HFF-Myc (cell line): ENCODE measurements around the gene SLC39A2.

Experiments
- DNase-seq: peaks from one replicate; pipeline ENCODE4 v3.0.0-alpha.2; 2011; ENCODE audit warnings: low read depth; ENCODE audit errors: extremely low read depth
- H3K4me3 ChIP-seq: replicated peaks from 2 replicates; pipeline ENCODE4 v1.5.1; 2011; ENCODE audit warnings: low read depth, mild to moderate bottlenecking, control low read depth, low read length
- CTCF ChIP-seq: IDR thresholded peaks from 2 replicates; pipeline ENCODE4 v1.5.1; 2012; ENCODE audit warnings: mild to moderate bottlenecking, low read depth, low read length, control low read depth; ENCODE audit errors: missing control alignments

SLC39A2 gene

GRCh38 chr14:21014761-21015190 lies 15.7 kb downstream of the SLC39A2 start:
- DNase-seq, result peak; percentile 68
- peak; percentile 93 for TF ChIP-seq CTCF
- no peak overlapping the region for H3K4me3 ChIP-seq

- DNase-seq, result no peak
- no peak overlapping the region for H3K4me3 ChIP-seq
- no peak for TF ChIP-seq CTCF
These were observed 16.2 kb downstream of the SLC39A2 start for GRCh38 chr14:21015312-21015711.

- DNase-seq, result no peak
- H3K4me3 ChIP-seq, result no peak overlapping the region
- TF ChIP-seq CTCF, result no peak
These were observed 17.5 kb downstream of the SLC39A2 start for GRCh38 chr14:21016413-21017190.

- TF ChIP-seq CTCF, result no peak
- no peak for DNase-seq
- no peak overlapping the region for H3K4me3 ChIP-seq
These were observed 18.6 kb downstream of the SLC39A2 start for GRCh38 chr14:21017528-21018245.

GRCh38 chr14:21018286-21018685 lies 19.2 kb downstream of the SLC39A2 start:
- TF ChIP-seq CTCF, result no peak
- no peak for DNase-seq
- no peak overlapping the region for H3K4me3 ChIP-seq

GRCh38 chr14:21018781-21019180 lies 19.7 kb downstream of the SLC39A2 start:
- no peak for DNase-seq
- TF ChIP-seq CTCF, result no peak
- no peak overlapping the region for H3K4me3 ChIP-seq
